CD14-positive monocyte (primary cell): ENCODE results near the gene MINDY3. TPM values are rescaled to one million over a fixed set of nuclear protein-coding genes. Genes with fewer than 3 reads are reported as not detected.

Experiments
- DNase-seq, 3 donors: peaks; one replicate each; pipeline ENCODE4 v3.0.0-alpha.2; 2011 to 2022
- H2AFZ ChIP-seq: 2 replicates; pipeline ENCODE4 v1.6.0; 2012; ENCODE audit warnings: mild to moderate bottlenecking, low read depth, low read length, inconsistent platforms; ENCODE audit not compliant: insufficient read depth, poor library complexity, severe bottlenecking
- H3K27ac ChIP-seq, 2 donors: 1 replicate in 1 of 2; 2 replicates in 1 of 2; pipeline ENCODE4 v1.5.1; 2012 to 2013; ENCODE audit warnings: low read length in 2 of 2, control low read depth in 1 of 2, inconsistent platforms in 1 of 2, low read depth in 1 of 2, mild to moderate bottlenecking in 1 of 2
- H3K27me3 ChIP-seq, 2 donors: one replicate each; pipeline versions ENCODE4 v1.6.0 to v1.6.1; 2011 to 2013; ENCODE audit warnings: low read length in 2 of 2; ENCODE audit not compliant: control insufficient read depth in 2 of 2, insufficient read depth in 2 of 2
- H3K36me3 ChIP-seq, 2 donors: replicated peaks in 1 of 2; 1 replicate in 1 of 2; 2 replicates in 1 of 2; pipeline versions ENCODE4 v1.5.1 to v1.6.1; 2012 to 2013; ENCODE audit warnings: low read length in 2 of 2, control low read depth in 1 of 2, inconsistent platforms in 1 of 2, mild to moderate bottlenecking in 1 of 2; ENCODE audit not compliant: insufficient read depth in 2 of 2, control insufficient read depth in 1 of 2
- H3K4me1 ChIP-seq, 2 donors: 1 replicate in 1 of 2; 2 replicates in 1 of 2; pipeline versions ENCODE4 v1.5.1 to v1.6.1; 2012 to 2013; ENCODE audit warnings: low read length in 2 of 2, control low read depth in 1 of 2, inconsistent platforms in 1 of 2, mild to moderate bottlenecking in 1 of 2, moderate library complexity in 1 of 2; ENCODE audit not compliant: insufficient read depth in 2 of 2, control insufficient read depth in 1 of 2
- H3K4me2 ChIP-seq: replicated peaks from 2 replicates; pipeline ENCODE3; 2012; ENCODE audit warnings: low read length, moderate library complexity, mild to moderate bottlenecking; ENCODE audit not compliant: poor library complexity, severe bottlenecking; ENCODE audit errors: extremely low read depth
- H3K4me3 ChIP-seq, 3 experiments: fragments of 200-600 bp in 1 of 3; sonication (generic) in 1 of 3; replicated peaks in 1 of 3; 1 replicate in 2 of 3; 2 replicates in 1 of 3; pipeline ENCODE4 v1.5.1; 2011 to 2013; ENCODE audit warnings: low read length in 3 of 3, mild to moderate bottlenecking in 3 of 3, control low read depth in 2 of 3, low read depth in 2 of 3, inconsistent platforms in 1 of 3, moderate library complexity in 1 of 3
- H3K79me2 ChIP-seq: 2 replicates; pipeline ENCODE4 v1.6.0; 2012; ENCODE audit warnings: mild to moderate bottlenecking, control low read depth, inconsistent platforms, low read length, moderate library complexity; ENCODE audit not compliant: insufficient read depth
- H3K9ac ChIP-seq: 2 replicates; pipeline ENCODE4 v1.6.0; 2017; ENCODE audit warnings: low read length, mild to moderate bottlenecking; ENCODE audit not compliant: insufficient read depth, poor library complexity, severe bottlenecking
- H3K9me3 ChIP-seq, 2 donors: replicated peaks in 1 of 2; 1 replicate in 1 of 2; 2 replicates in 1 of 2; pipeline versions ENCODE4 v1.5.1 to v1.6.1; 2012 to 2013; ENCODE audit warnings: low read length in 2 of 2, control low read depth in 1 of 2; ENCODE audit not compliant: control insufficient read depth in 1 of 2, insufficient read depth in 1 of 2
- H4K20me1 ChIP-seq: 2 replicates; pipeline ENCODE4 v1.6.0; 2012; ENCODE audit warnings: mild to moderate bottlenecking, low read length, control low read depth, moderate library complexity; ENCODE audit not compliant: insufficient read depth
- H3K27ac Mint-ChIP-seq, 7 donors: one replicate each; pipeline ENCODE4 v1.8.0; 2020; ENCODE audit warnings: mild to moderate bottlenecking in 7 of 7, mixed read lengths in 7 of 7, moderate library complexity in 6 of 7, inconsistent platforms in 2 of 7
- H3K27me3 Mint-ChIP-seq, 3 donors: one replicate each; pipeline ENCODE4 v1.8.0; 2021 to 2022; ENCODE audit warnings: low read depth in 3 of 3, mild to moderate bottlenecking in 3 of 3, mixed read lengths in 3 of 3, moderate library complexity in 3 of 3, inconsistent platforms in 1 of 3
- H3K36me3 Mint-ChIP-seq, 2 donors: one replicate each; pipeline ENCODE4 v1.8.0; 2020; ENCODE audit warnings: mixed read lengths in 2 of 2, inconsistent platforms in 1 of 2, mild to moderate bottlenecking in 1 of 2
- H3K4me1 Mint-ChIP-seq: one replicate; pipeline ENCODE4 v1.8.0; 2020; ENCODE audit warnings: mild to moderate bottlenecking, mixed read lengths
- H3K4me3 Mint-ChIP-seq, 2 donors: one replicate each; pipeline ENCODE4 v1.8.0; 2020; ENCODE audit warnings: mild to moderate bottlenecking in 2 of 2, mixed read lengths in 2 of 2, moderate library complexity in 1 of 2
- H3K9me3 Mint-ChIP-seq, 7 donors: one replicate each; pipeline ENCODE4 v1.8.0; 2020 to 2022; ENCODE audit warnings: mixed read lengths in 7 of 7, mild to moderate bottlenecking in 6 of 7, moderate library complexity in 6 of 7, inconsistent platforms in 2 of 7
- WGBS: methylation state at CpG from one replicate; pipeline ENCODE4 v1.1.5; 2013; ENCODE audit warnings: missing lambda C conversion rate; ENCODE audit not compliant: insufficient coverage; 5-methylcytosine and 5-hydroxymethylcytosine counted together
- intact Hi-C, 2 donors: fragments of 100-400 bp; cut with micrococcal nuclease; formaldehyde crosslinking; loops; one replicate each; pipeline versions ENCODE4 v1.15.0 to v1.15.1; 2023
- polyA plus RNA-seq, 3 donors: library from polyadenylated mRNA; depleted of rRNA in 1 of 3; unstranded in 2 of 3; stranded (reverse) in 1 of 3; fragments of 300-500 nt in 2 of 3; fragments of >200 nt in 1 of 3; fragmentation: Illumina TruSeq in 2 of 3; gene quantifications; 1 replicate in 2 of 3; 2 replicates in 1 of 3; pipeline ENCODE4 v1.2.3, GENCODE V29; 2012 to 2021
- TF ChIP-seq, protein P1 (sequence below): fragments of 200-600 bp; IDR thresholded peaks from one replicate; pipeline ENCODE4 v1.8.0; 2022; ENCODE audit warnings: antibody characterized with exemption, mild to moderate bottlenecking

Gene MINDY3
- polyA plus RNA-seq, 3 donors, result 2.4 to 14.8 (median 4.4) TPM

- 86% methylated on average over 4 of the region's 4 CpGs for WGBS
- intact Hi-C loops, result no loop called here
- H3K27ac Mint-ChIP-seq, result no peak overlapping the region
- no peak for DNase-seq
- Histone ChIP-seq H3K4me1 (no peaks in the 10 kb centered on the region), H2AFZ (no peak overlapping the region), H4K20me1 (no peaks in the 10 kb centered on the region), H3K4me2 (no peak overlapping the region), H3K27ac (no peak overlapping the region), H3K9ac (no peak overlapping the region), H3K79me2 (no peaks in the 10 kb centered on the region), H3K27me3 (peaks cover 0 to under 1% of the 10 kb centered on the region in 2 donors), H3K9me3 (no peaks in the 10 kb centered on the region), H3K36me3 (no peaks in the 10 kb centered on the region), H3K4me3 (no peak overlapping the region)
- no peaks in the 10 kb centered on the region for H3K9me3 Mint-ChIP-seq
- peaks cover 6 to 10% (median 7%) of the 10 kb centered on the region in 3 donors for H3K27me3 Mint-ChIP-seq
- no peaks in the 10 kb centered on the region for H3K4me1 Mint-ChIP-seq
- no peaks in the 10 kb centered on the region for H3K36me3 Mint-ChIP-seq
- TF ChIP-seq, protein P1, sequence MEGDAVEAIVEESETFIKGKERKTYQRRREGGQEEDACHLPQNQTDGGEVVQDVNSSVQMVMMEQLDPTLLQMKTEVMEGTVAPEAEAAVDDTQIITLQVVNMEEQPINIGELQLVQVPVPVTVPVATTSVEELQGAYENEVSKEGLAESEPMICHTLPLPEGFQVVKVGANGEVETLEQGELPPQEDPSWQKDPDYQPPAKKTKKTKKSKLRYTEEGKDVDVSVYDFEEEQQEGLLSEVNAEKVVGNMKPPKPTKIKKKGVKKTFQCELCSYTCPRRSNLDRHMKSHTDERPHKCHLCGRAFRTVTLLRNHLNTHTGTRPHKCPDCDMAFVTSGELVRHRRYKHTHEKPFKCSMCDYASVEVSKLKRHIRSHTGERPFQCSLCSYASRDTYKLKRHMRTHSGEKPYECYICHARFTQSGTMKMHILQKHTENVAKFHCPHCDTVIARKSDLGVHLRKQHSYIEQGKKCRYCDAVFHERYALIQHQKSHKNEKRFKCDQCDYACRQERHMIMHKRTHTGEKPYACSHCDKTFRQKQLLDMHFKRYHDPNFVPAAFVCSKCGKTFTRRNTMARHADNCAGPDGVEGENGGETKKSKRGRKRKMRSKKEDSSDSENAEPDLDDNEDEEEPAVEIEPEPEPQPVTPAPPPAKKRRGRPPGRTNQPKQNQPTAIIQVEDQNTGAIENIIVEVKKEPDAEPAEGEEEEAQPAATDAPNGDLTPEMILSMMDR, result no peak
- H3K4me3 Mint-ChIP-seq, result no peak overlapping the region
These were observed 36.3 kb upstream of the MINDY3 start for GRCh38 chr10:15896654-15897053.

GRCh38 chr10:15884447-15884846, 24.1 kb upstream of the MINDY3 start:
- Histone ChIP-seq H4K20me1 (no peaks in the 10 kb centered on the region), H3K4me3 (no peak overlapping the region), H3K27ac (no peak overlapping the region), H3K4me2 (no peak overlapping the region), H3K9me3 (no peaks in the 10 kb centered on the region), H3K27me3 (no peaks in the 10 kb centered on the region), H2AFZ (no peak overlapping the region), H3K4me1 (no peaks in the 10 kb centered on the region), H3K9ac (no peak overlapping the region), H3K79me2 (no peaks in the 10 kb centered on the region), H3K36me3 (no peaks in the 10 kb centered on the region)
- WGBS, result 100% methylated on average over 2 of the region's 3 CpGs
- TF ChIP-seq, protein P1, result no peak
- Mint-ChIP-seq H3K9me3 (no peaks in the 10 kb centered on the region), H3K36me3 (no peaks in the 10 kb centered on the region), H3K27me3 (peaks cover 4 to 22% (median 9%) of the 10 kb centered on the region in 3 donors), H3K27ac (no peak overlapping the region), H3K4me3 (no peak overlapping the region), H3K4me1 (peaks cover 10% of the 10 kb centered on the region)
- no peak for DNase-seq
- intact Hi-C loops, result no loop called here
